Ishikawa (cell line): Measurements from ENCODE around the gene NTSR1.

Source experiments
- CEBPB ChIP-seq: IDR thresholded peaks from 2 replicates; pipeline ENCODE4 v1.6.1; 2012
- EGR1 ChIP-seq: IDR thresholded peaks from 2 replicates; pipeline ENCODE4 v1.6.1; 2012
- EP300 ChIP-seq: IDR thresholded peaks from 2 replicates; pipeline ENCODE4 v1.6.1; 2012; ENCODE audit warnings: borderline replicate concordance
- RAD21 ChIP-seq: IDR thresholded peaks from 2 replicates; pipeline ENCODE4 v1.6.1; 2012; ENCODE audit warnings: low read depth
- TAF1 ChIP-seq: IDR thresholded peaks from 2 replicates; pipeline ENCODE4 v1.6.1; 2012; ENCODE audit warnings: low read depth, mild to moderate bottlenecking
- TEAD4 ChIP-seq: IDR thresholded peaks from 2 replicates; pipeline ENCODE4 v1.6.1; 2012
- ZBTB7A ChIP-seq: IDR thresholded peaks from 2 replicates; pipeline ENCODE4 v1.6.1; 2012; ENCODE audit warnings: low read depth
- TF ChIP-seq, protein P1 (sequence below): IDR thresholded peaks from 2 replicates; pipeline ENCODE4 v1.6.1; 2012; ENCODE audit warnings: low read depth, mild to moderate bottlenecking

DNA sequence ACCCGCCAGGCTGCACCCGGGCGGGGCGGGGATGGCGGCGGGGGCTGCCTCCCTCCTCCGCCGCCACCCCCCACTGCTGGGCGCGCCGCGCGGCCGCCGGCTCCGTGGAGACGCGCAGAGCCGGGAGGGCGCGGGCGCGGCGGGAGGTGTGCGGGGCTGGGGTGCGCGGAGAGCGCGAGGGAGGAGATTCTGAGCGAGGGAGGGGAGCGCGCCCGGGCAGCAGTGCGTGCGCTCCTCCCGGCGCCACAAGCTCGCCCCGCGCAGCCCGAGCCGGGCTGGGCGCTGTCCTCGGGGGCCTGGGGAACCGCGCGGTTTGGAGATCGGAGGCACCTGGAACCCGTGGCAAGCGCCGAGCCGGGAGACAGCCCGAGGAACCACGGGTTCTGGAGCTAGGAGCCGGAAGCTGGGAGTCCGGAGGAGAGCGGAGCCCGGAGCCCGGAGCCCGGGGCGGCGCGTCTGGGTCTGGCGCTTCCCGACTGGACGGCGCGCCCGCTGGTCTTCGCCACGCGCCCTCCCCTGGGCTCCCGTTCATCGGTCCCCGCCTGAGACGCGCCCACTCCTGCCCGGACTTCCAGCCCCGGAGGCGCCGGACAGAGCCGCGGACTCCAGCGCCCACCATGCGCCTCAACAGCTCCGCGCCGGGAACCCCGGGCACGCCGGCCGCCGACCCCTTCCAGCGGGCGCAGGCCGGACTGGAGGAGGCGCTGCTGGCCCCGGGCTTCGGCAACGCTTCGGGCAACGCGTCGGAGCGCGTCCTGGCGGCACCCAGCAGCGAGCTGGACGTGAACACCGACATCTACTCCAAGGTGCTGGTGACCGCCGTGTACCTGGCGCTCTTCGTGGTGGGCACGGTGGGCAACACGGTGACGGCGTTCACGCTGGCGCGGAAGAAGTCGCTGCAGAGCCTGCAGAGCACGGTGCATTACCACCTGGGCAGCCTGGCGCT is at the start of gene NTSR1:
- TF ChIP-seq ZBTB7A (no peak), TAF1 (no peak), RAD21 (no peak), EGR1 (no peak), EP300 (no peak), CEBPB (no peak), TEAD4 (no peak)
- TF ChIP-seq, protein P1, sequence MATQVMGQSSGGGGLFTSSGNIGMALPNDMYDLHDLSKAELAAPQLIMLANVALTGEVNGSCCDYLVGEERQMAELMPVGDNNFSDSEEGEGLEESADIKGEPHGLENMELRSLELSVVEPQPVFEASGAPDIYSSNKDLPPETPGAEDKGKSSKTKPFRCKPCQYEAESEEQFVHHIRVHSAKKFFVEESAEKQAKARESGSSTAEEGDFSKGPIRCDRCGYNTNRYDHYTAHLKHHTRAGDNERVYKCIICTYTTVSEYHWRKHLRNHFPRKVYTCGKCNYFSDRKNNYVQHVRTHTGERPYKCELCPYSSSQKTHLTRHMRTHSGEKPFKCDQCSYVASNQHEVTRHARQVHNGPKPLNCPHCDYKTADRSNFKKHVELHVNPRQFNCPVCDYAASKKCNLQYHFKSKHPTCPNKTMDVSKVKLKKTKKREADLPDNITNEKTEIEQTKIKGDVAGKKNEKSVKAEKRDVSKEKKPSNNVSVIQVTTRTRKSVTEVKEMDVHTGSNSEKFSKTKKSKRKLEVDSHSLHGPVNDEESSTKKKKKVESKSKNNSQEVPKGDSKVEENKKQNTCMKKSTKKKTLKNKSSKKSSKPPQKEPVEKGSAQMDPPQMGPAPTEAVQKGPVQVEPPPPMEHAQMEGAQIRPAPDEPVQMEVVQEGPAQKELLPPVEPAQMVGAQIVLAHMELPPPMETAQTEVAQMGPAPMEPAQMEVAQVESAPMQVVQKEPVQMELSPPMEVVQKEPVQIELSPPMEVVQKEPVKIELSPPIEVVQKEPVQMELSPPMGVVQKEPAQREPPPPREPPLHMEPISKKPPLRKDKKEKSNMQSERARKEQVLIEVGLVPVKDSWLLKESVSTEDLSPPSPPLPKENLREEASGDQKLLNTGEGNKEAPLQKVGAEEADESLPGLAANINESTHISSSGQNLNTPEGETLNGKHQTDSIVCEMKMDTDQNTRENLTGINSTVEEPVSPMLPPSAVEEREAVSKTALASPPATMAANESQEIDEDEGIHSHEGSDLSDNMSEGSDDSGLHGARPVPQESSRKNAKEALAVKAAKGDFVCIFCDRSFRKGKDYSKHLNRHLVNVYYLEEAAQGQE = no peak
